H9 (cell line): ENCODE results near the gene EEF1A2. TPM values are rescaled to one million over a fixed set of nuclear protein-coding genes. Genes with fewer than 3 reads are reported as not detected.

Experiments used
- DNase-seq: peaks from one replicate; pipeline ENCODE4 v3.0.0-alpha.2; 2017
- H2AFZ ChIP-seq: one replicate; pipeline ENCODE4 v1.6.1; 2013; ENCODE audit warnings: mild to moderate bottlenecking, low read length, control low read depth, moderate library complexity
- H2AK5ac ChIP-seq: 2 replicates; pipeline ENCODE4 v1.6.1; 2013; ENCODE audit warnings: low read length, control low read depth, mixed read lengths; ENCODE audit not compliant: insufficient read length
- H2BK120ac ChIP-seq: one replicate; pipeline ENCODE4 v1.6.1; 2013; ENCODE audit warnings: low read depth, mild to moderate bottlenecking, low read length, control low read depth, inconsistent platforms; ENCODE audit not compliant: poor library complexity, severe bottlenecking
- H2BK12ac ChIP-seq: 2 replicates; pipeline ENCODE4 v1.6.1; 2013; ENCODE audit warnings: low read length, control low read depth, mixed read lengths, low read depth; ENCODE audit not compliant: insufficient read length
- H2BK15ac ChIP-seq: 2 replicates; pipeline ENCODE4 v1.6.1; 2013; ENCODE audit warnings: low read depth, low read length, control low read depth
- H2BK20ac ChIP-seq: one replicate; pipeline ENCODE4 v1.6.1; 2013; ENCODE audit warnings: low read depth, mild to moderate bottlenecking, low read length, control low read depth, inconsistent platforms; ENCODE audit not compliant: poor library complexity, severe bottlenecking
- H2BK5ac ChIP-seq: 2 replicates; pipeline ENCODE4 v1.6.1; 2013; ENCODE audit warnings: low read length, control low read depth, mixed read lengths; ENCODE audit not compliant: insufficient read length
- H3K14ac ChIP-seq: 2 replicates; pipeline ENCODE4 v1.6.1; 2013; ENCODE audit warnings: low read length, control low read depth; ENCODE audit not compliant: insufficient read depth
- H3K18ac ChIP-seq: 2 replicates; pipeline ENCODE4 v1.6.1; 2013; ENCODE audit warnings: low read depth, mild to moderate bottlenecking, mixed read lengths, low read length, control low read depth; ENCODE audit not compliant: insufficient read length
- H3K23ac ChIP-seq: 2 replicates; pipeline ENCODE4 v1.6.1; 2013; ENCODE audit warnings: low read length, control low read depth, mixed read lengths, low read depth; ENCODE audit not compliant: insufficient read length
- H3K23me2 ChIP-seq: 2 replicates; pipeline ENCODE4 v1.6.1; 2013; ENCODE audit warnings: low read depth, mild to moderate bottlenecking, mixed read lengths, low read length, control low read depth; ENCODE audit not compliant: insufficient read length, poor library complexity, severe bottlenecking
- H3K27ac ChIP-seq: 2 replicates; pipeline ENCODE4 v1.5.1; 2013; ENCODE audit warnings: low read length, control low read depth, mixed read lengths, low read depth; ENCODE audit not compliant: insufficient read length
- H3K27me3 ChIP-seq: 2 replicates; pipeline ENCODE4 v1.6.1; 2013; ENCODE audit warnings: low read length, control low read depth, inconsistent platforms; ENCODE audit not compliant: insufficient read depth
- H3K4ac ChIP-seq: 2 replicates; pipeline ENCODE4 v1.6.1; 2013; ENCODE audit warnings: low read depth, mild to moderate bottlenecking, control low read depth, inconsistent platforms, low read length, moderate library complexity
- H3K4me1 ChIP-seq: 2 replicates; pipeline ENCODE4 v1.6.1; 2013; ENCODE audit warnings: low read length, control low read depth, inconsistent platforms; ENCODE audit not compliant: insufficient read depth
- H3K4me2 ChIP-seq: 2 replicates; pipeline ENCODE4 v1.6.1; 2013; ENCODE audit warnings: low read length, control low read depth, mixed read lengths; ENCODE audit not compliant: insufficient read length, insufficient read depth
- H3K56ac ChIP-seq: 2 replicates; pipeline ENCODE4 v1.6.1; 2013; ENCODE audit warnings: low read depth, mild to moderate bottlenecking, mixed read lengths, low read length, control low read depth; ENCODE audit not compliant: insufficient read length
- H3K79me1 ChIP-seq: 2 replicates; pipeline ENCODE4 v1.6.1; 2013; ENCODE audit warnings: low read depth, mild to moderate bottlenecking, moderate library complexity, low read length, control low read depth, inconsistent platforms; ENCODE audit not compliant: insufficient read depth, poor library complexity, severe bottlenecking
- H3K79me2 ChIP-seq: 2 replicates; pipeline ENCODE4 v1.6.1; 2013; ENCODE audit warnings: low read length, control low read depth, inconsistent platforms; ENCODE audit not compliant: insufficient read depth
- H3K9ac ChIP-seq: 2 replicates; pipeline ENCODE4 v1.6.1; 2013; ENCODE audit warnings: low read length, control low read depth, mixed read lengths; ENCODE audit not compliant: insufficient read length; ENCODE audit errors: extremely low read depth
- H3K9me3 ChIP-seq: one replicate; pipeline ENCODE4 v1.6.1; 2013; ENCODE audit warnings: low read depth, low read length, inconsistent platforms; ENCODE audit not compliant: control insufficient read depth
- H3T11ph ChIP-seq: one replicate; pipeline ENCODE4 v1.6.1; 2013; ENCODE audit warnings: mild to moderate bottlenecking, low read length, control low read depth, inconsistent platforms
- H4K20me1 ChIP-seq: one replicate; pipeline ENCODE4 v1.6.1; 2013; ENCODE audit not compliant: control insufficient read depth, insufficient read length, insufficient read depth
- H4K5ac ChIP-seq: 2 replicates; pipeline ENCODE4 v1.6.1; 2013; ENCODE audit warnings: low read depth, mild to moderate bottlenecking, mixed read lengths, low read length, control low read depth; ENCODE audit not compliant: insufficient read length
- H4K8ac ChIP-seq: replicated peaks from 2 replicates; pipeline ENCODE4 v1.6.1; 2013; ENCODE audit warnings: low read length, control low read depth, mixed read lengths, low read depth; ENCODE audit not compliant: insufficient read length
- H4K91ac ChIP-seq: 2 replicates; pipeline ENCODE4 v1.6.1; 2013; ENCODE audit warnings: low read depth, mild to moderate bottlenecking, moderate library complexity, mixed read lengths, low read length, control low read depth; ENCODE audit not compliant: insufficient read length
- H3K27ac Mint-ChIP-seq, 3 experiments: 2 replicates in 2 of 3; 3 replicates in 1 of 3; pipeline ENCODE4 v1.8.0; 2020 to 2021; ENCODE audit warnings: mixed read lengths in 3 of 3, mild to moderate bottlenecking in 1 of 3, moderate library complexity in 1 of 3
- H3K27me3 Mint-ChIP-seq: 2 replicates; pipeline ENCODE4 v1.8.0; 2021; ENCODE audit warnings: low read depth, mild to moderate bottlenecking, moderate library complexity, mixed read lengths
- H3K36me3 Mint-ChIP-seq, 3 experiments: 2 replicates in 2 of 3; 3 replicates in 1 of 3; pipeline ENCODE4 v1.8.0; 2020 to 2021; ENCODE audit warnings: low read depth in 3 of 3, mixed read lengths in 3 of 3; ENCODE audit not compliant: insufficient read depth in 1 of 3
- H3K4me1 Mint-ChIP-seq, 2 experiments: 2 replicates each; pipeline ENCODE4 v1.8.0; 2020; ENCODE audit warnings: mixed read lengths in 2 of 2
- H3K4me3 Mint-ChIP-seq, 2 experiments: 2 replicates in 1 of 2; 3 replicates in 1 of 2; pipeline ENCODE4 v1.8.0; 2020 to 2021; ENCODE audit warnings: mild to moderate bottlenecking in 2 of 2, mixed read lengths in 2 of 2, moderate library complexity in 1 of 2
- H3K9me3 Mint-ChIP-seq, 2 experiments: 2 replicates in 1 of 2; 3 replicates in 1 of 2; pipeline ENCODE4 v1.8.0; 2020; ENCODE audit warnings: mild to moderate bottlenecking in 2 of 2, mixed read lengths in 2 of 2, moderate library complexity in 1 of 2
- CTCF ChIP-seq: fragments of 200-600 bp; sonication (generic); conservative IDR thresholded peaks from 3 replicates; pipeline ENCODE4 v1.8.0; 2021; ENCODE audit warnings: antibody characterized with exemption, mild to moderate bottlenecking
- WGBS: extraction: QIAGEN DNeasy Blood & Tissue Kit; methylation state at CpG from one replicate; pipeline ENCODE4 v1.1.7; 2013; ENCODE audit warnings: missing lambda C conversion rate, low lambda C conversion rate, mixed read lengths; ENCODE audit not compliant: insufficient read length; ENCODE audit errors: extremely low coverage; 5-methylcytosine and 5-hydroxymethylcytosine counted together
- total RNA-seq: library from RNA; stranded (reverse); gene quantifications from 2 replicates; pipeline ENCODE4 v1.2.1, GENCODE V29; 2021

Gene EEF1A2
- total RNA-seq, 1 experiment from 2014 or later: 27.4 TPM

- Histone ChIP-seq H3K23me2 (no peaks in the 10 kb centered on the region), H2BK20ac (no peak overlapping the region), H4K20me1 (no peaks in the 10 kb centered on the region), H3K23ac (no peak overlapping the region), H3K56ac (no peak overlapping the region), H4K91ac (no peak overlapping the region), H2BK120ac (no peak overlapping the region), H4K5ac (no peak overlapping the region), H3K27me3 (no peaks in the 10 kb centered on the region; the same call in 1 of the 2 replicates), H2AK5ac (no peak overlapping the region), H3K18ac (no peak overlapping the region), H3K9me3 (no peaks in the 10 kb centered on the region), H3K9ac (no peak overlapping the region), H3K4me2 (no peak overlapping the region), H4K8ac (no peak overlapping the region), H3K79me2 (no peaks in the 10 kb centered on the region), H3K27ac (no peak overlapping the region), H3K4ac (no peak overlapping the region), H3K79me1 (no peaks in the 10 kb centered on the region), H3T11ph (no peak overlapping the region), H2BK5ac (no peak overlapping the region), H3K4me1 (no peaks in the 10 kb centered on the region), H3K14ac (no peak overlapping the region), H2AFZ (no peak overlapping the region), H2BK12ac (no peak overlapping the region), H2BK15ac (no peak overlapping the region)
- Mint-ChIP-seq H3K4me3 (no peak overlapping the region), H3K27me3 (peaks cover 31% of the 10 kb centered on the region), H3K36me3 (peaks cover 0 to 4% (median 2%) of the 10 kb centered on the region in 3 experiments; a peak in 4 of 7 replicates), H3K9me3 (peaks cover 3% of the 10 kb centered on the region in 2 experiments; a peak in 3 of 5 replicates), H3K27ac (no peak overlapping the region), H3K4me1 (peaks cover 14 to 32% of the 10 kb centered on the region in 2 experiments)
- DNase-seq: no peak
- no peak for TF ChIP-seq CTCF
- WGBS: no CpG with 5 or more reads among the region's 17 CpGs
These were observed 14.6 kb downstream of the EEF1A2 start for GRCh38 chr20:63484236-63484635.
